ENCODE data around the gene RP9. TPM values are rescaled to one million over a fixed set of nuclear protein-coding genes. Genes with fewer than 3 reads are reported as not detected.

The RP9 gene
- polyA plus RNA-seq, 2 of the 4 experiments (the other 2 are of a cell fraction): 25.7 to 51.5 TPM

GRCh38 chr7:33130184-33130583 lies 21.0 kb upstream of the RP9 start (continued):
- TF ChIP-seq, protein P1, sequence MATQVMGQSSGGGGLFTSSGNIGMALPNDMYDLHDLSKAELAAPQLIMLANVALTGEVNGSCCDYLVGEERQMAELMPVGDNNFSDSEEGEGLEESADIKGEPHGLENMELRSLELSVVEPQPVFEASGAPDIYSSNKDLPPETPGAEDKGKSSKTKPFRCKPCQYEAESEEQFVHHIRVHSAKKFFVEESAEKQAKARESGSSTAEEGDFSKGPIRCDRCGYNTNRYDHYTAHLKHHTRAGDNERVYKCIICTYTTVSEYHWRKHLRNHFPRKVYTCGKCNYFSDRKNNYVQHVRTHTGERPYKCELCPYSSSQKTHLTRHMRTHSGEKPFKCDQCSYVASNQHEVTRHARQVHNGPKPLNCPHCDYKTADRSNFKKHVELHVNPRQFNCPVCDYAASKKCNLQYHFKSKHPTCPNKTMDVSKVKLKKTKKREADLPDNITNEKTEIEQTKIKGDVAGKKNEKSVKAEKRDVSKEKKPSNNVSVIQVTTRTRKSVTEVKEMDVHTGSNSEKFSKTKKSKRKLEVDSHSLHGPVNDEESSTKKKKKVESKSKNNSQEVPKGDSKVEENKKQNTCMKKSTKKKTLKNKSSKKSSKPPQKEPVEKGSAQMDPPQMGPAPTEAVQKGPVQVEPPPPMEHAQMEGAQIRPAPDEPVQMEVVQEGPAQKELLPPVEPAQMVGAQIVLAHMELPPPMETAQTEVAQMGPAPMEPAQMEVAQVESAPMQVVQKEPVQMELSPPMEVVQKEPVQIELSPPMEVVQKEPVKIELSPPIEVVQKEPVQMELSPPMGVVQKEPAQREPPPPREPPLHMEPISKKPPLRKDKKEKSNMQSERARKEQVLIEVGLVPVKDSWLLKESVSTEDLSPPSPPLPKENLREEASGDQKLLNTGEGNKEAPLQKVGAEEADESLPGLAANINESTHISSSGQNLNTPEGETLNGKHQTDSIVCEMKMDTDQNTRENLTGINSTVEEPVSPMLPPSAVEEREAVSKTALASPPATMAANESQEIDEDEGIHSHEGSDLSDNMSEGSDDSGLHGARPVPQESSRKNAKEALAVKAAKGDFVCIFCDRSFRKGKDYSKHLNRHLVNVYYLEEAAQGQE (IDR thresholded peaks at IDR 0.05): no peak
- TF ChIP-seq SMC3 (IDR thresholded peaks at IDR 0.05): no peak
- no peak for TF ChIP-seq HOXA7 (CRISPR knock-in tag; IDR thresholded peaks at IDR 0.05)
- TF ChIP-seq, protein P2, sequence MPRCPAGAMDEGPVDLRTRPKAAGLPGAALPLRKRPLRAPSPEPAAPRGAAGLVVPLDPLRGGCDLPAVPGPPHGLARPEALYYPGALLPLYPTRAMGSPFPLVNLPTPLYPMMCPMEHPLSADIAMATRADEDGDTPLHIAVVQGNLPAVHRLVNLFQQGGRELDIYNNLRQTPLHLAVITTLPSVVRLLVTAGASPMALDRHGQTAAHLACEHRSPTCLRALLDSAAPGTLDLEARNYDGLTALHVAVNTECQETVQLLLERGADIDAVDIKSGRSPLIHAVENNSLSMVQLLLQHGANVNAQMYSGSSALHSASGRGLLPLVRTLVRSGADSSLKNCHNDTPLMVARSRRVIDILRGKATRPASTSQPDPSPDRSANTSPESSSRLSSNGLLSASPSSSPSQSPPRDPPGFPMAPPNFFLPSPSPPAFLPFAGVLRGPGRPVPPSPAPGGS (IDR thresholded peaks at IDR 0.05): no peak
- no peak for TF ChIP-seq RNF2 (IDR thresholded peaks at IDR 0.05; ENCODE audit: borderline replicate concordance, low read depth)
- TF ChIP-seq ELK1 (IDR thresholded peaks at IDR 0.05; ENCODE audit: low read depth, low read length): no peak

- POLR2A ChIA-PET: interaction anchor here (1.5 kb wide), 1 partner anchor 67 kb away, joined by 5 read pairs; the partner anchor contains the start of gene NT5C3A
- FAIRE-seq (no peak), DNase-seq (ENCODE audit: low read depth in 1 of 2, low spot score in 1 of 2) (peak in 1 of 2 experiments; percentile 19), ATAC-seq (peak in 1 of 2 experiments; percentile 65; a peak in 5 of 6 replicates)
- Histone ChIP-seq H3K9me3 (peaks cover 7% of the 10 kb centered on the region; the same call in 2 of the 3 replicates), H3K4me2 (peak overlapping the region; percentile 78), H3K4me3 (peak overlapping the region; percentile 76), H3K27ac (peak overlapping the region; percentile 92 to 97), H3K4me1 (peaks cover 14% of the 10 kb centered on the region; the same call in 2 of the 3 replicates)
- CTCF ChIA-PET: interaction anchor here (1.4 to 3.8 kb wide), 2 partner anchors 12 to 21 kb away, joined by 3 to 26 read pairs; partner anchors contain the start of gene RP9
- no peak for TF ChIP-seq EHMT2 (IDR thresholded peaks at IDR 0.05; ENCODE audit: low read depth)
- TF ChIP-seq, protein P2 (IDR thresholded peaks at IDR 0.05): no peak
- no peak for TF ChIP-seq RCOR1 (IDR thresholded peaks at IDR 0.05; ENCODE audit: low read depth, low read length)
- TF ChIP-seq POLR2A (IDR thresholded peaks at IDR 0.05; ENCODE audit: low read length): no peak
- TF ChIP-seq, protein P3, sequence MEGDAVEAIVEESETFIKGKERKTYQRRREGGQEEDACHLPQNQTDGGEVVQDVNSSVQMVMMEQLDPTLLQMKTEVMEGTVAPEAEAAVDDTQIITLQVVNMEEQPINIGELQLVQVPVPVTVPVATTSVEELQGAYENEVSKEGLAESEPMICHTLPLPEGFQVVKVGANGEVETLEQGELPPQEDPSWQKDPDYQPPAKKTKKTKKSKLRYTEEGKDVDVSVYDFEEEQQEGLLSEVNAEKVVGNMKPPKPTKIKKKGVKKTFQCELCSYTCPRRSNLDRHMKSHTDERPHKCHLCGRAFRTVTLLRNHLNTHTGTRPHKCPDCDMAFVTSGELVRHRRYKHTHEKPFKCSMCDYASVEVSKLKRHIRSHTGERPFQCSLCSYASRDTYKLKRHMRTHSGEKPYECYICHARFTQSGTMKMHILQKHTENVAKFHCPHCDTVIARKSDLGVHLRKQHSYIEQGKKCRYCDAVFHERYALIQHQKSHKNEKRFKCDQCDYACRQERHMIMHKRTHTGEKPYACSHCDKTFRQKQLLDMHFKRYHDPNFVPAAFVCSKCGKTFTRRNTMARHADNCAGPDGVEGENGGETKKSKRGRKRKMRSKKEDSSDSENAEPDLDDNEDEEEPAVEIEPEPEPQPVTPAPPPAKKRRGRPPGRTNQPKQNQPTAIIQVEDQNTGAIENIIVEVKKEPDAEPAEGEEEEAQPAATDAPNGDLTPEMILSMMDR (IDR thresholded peaks at IDR 0.05): no peak
- TF ChIP-seq PHF8 (IDR thresholded peaks at IDR 0.05; ENCODE audit: borderline replicate concordance, low read depth): no peak
- WGBS (ENCODE audit: missing lambda C conversion rate): 5% methylated on average over 8 of the region's 11 CpGs
These were observed 20.6 kb upstream of the RP9 start for GRCh38 chr7:33129806-33130153.

Measured in A549 (cell line).